Prostate gland (tissue), 2 donors: ENCODE data around the gene PSMD5.

Experiments used
- POLR2A ChIP-seq: fragments of 450-650 bp; IDR thresholded peaks from one replicate; pipeline ENCODE4 v1.6.1; 2016; ENCODE audit warnings: antibody characterized with exemption, mild to moderate bottlenecking
- TF ChIP-seq, protein P1 (sequence below), 4 experiments: fragments of 200-600 bp in 2 of 4; fragments of 450-650 bp in 2 of 4; sonication (generic) in 2 of 4; IDR thresholded peaks; 1 replicate in 3 of 4; 2 replicates in 1 of 4; pipeline ENCODE4 v1.5.1; 2016 to 2019; ENCODE audit warnings: antibody characterized with exemption in 4 of 4, mild to moderate bottlenecking in 2 of 4, moderate library complexity in 2 of 4

DNA sequence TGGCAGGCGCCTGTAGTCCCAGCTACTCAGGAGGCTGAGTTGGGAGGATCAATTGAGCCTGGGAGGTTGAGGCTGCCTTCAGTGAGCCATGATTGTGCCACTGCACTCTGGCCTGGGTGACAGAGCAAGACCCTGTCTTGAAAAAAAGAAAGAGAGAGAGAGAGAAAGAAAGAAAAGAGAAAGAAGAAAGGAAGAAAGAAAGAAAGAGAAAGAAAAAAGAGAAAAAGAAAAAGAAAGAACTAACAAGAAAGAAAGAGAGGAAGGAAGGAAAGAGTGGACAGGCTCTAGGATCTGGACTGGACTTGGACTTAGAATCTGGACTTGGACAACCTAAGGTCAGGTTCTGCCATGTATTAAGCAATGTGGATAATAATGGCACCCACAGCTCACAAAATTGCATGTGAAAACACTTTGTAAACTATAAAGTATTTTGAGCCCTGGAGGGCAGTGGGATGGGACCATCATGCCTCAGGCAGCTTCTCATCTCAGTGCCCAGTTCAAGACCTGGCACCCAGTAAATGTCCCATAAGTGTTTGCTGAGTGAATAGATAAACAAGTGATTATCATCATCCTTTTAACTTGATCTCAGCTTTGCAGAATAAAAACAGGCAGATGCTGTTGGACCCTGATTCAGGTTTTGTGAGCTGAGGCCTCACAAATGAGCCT lies 47.0 kb upstream of the PSMD5 start:
- TF ChIP-seq, protein P1, sequence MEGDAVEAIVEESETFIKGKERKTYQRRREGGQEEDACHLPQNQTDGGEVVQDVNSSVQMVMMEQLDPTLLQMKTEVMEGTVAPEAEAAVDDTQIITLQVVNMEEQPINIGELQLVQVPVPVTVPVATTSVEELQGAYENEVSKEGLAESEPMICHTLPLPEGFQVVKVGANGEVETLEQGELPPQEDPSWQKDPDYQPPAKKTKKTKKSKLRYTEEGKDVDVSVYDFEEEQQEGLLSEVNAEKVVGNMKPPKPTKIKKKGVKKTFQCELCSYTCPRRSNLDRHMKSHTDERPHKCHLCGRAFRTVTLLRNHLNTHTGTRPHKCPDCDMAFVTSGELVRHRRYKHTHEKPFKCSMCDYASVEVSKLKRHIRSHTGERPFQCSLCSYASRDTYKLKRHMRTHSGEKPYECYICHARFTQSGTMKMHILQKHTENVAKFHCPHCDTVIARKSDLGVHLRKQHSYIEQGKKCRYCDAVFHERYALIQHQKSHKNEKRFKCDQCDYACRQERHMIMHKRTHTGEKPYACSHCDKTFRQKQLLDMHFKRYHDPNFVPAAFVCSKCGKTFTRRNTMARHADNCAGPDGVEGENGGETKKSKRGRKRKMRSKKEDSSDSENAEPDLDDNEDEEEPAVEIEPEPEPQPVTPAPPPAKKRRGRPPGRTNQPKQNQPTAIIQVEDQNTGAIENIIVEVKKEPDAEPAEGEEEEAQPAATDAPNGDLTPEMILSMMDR (IDR thresholded peaks at IDR 0.05) = no peak
- TF ChIP-seq POLR2A = no peak
